ENCODE results near the gene GATA1.

Gene GATA1

GRCh38 chrX:48826135-48826875 lies 39.9 kb downstream of the GATA1 start, which contains the start of gene ERAS:
Gene ERAS (plus strand): TSS chrX:48826513. CDS start chrX:48829124, 2,611 bp downstream.
- in situ Hi-C loops (cut with MboI; ENCODE audit: low sequenced_read_pairs, unreplicated experiment) = no loop called here
- DNase-seq (ENCODE audit: low spot score) = no peak
- TF ChIP-seq CTCF (IDR thresholded peaks at IDR 0.05; ENCODE audit: borderline replicate concordance, control extremely low read depth, extremely low read depth, insufficient read depth, missing control alignments) = no peak

GRCh38 chrX:48826876-48827653 lies 40.7 kb downstream of the GATA1 start:
- TF ChIP-seq CTCF (IDR thresholded peaks at IDR 0.05; ENCODE audit: borderline replicate concordance, control extremely low read depth, extremely low read depth, insufficient read depth, missing control alignments) = no peak
- in situ Hi-C loops (cut with MboI; ENCODE audit: low sequenced_read_pairs, unreplicated experiment) = no loop called here
- DNase-seq (ENCODE audit: low spot score) = no peak

- TF ChIP-seq CTCF (IDR thresholded peaks at IDR 0.05; ENCODE audit: borderline replicate concordance, control extremely low read depth, extremely low read depth, insufficient read depth, missing control alignments) = no peak
- in situ Hi-C loops (cut with MboI; ENCODE audit: low sequenced_read_pairs, unreplicated experiment) = no loop called here
- DNase-seq (ENCODE audit: low spot score) = no peak
These were observed 41.2 kb downstream of the GATA1 start for GRCh38 chrX:48827654-48827968.

- no peak for TF ChIP-seq CTCF (IDR thresholded peaks at IDR 0.05; ENCODE audit: borderline replicate concordance, control extremely low read depth, extremely low read depth, insufficient read depth, missing control alignments)
- in situ Hi-C loops (cut with MboI; ENCODE audit: low sequenced_read_pairs, unreplicated experiment) = no loop called here
- DNase-seq (ENCODE audit: low spot score) = no peak
These were observed 42.8 kb downstream of the GATA1 start for GRCh38 chrX:48829016-48829735.

- DNase-seq (ENCODE audit: low spot score) = peak; percentile 22
- in situ Hi-C loops (cut with MboI; ENCODE audit: low sequenced_read_pairs, unreplicated experiment) = no loop called here
- no peak for TF ChIP-seq CTCF (IDR thresholded peaks at IDR 0.05; ENCODE audit: borderline replicate concordance, control extremely low read depth, extremely low read depth, insufficient read depth, missing control alignments)
These were observed 44.9 kb downstream of the GATA1 start for GRCh38 chrX:48831136-48831908.

GRCh38 chrX:48831909-48832291 lies 45.5 kb downstream of the GATA1 start:
- DNase-seq (ENCODE audit: low spot score) = no peak
- in situ Hi-C loops (cut with MboI; ENCODE audit: low sequenced_read_pairs, unreplicated experiment) = no loop called here
- TF ChIP-seq CTCF (IDR thresholded peaks at IDR 0.05; ENCODE audit: borderline replicate concordance, control extremely low read depth, extremely low read depth, insufficient read depth, missing control alignments) = no peak
